Measurements from ENCODE around the gene DNAJB5. TPM values are rescaled to one million over a fixed set of nuclear protein-coding genes. Genes with fewer than 3 reads are reported as not detected.

Gene DNAJB5
- polyA plus RNA-seq, 1 donor from 2014 or later: 99.1 TPM

GRCh38 chr9:35042891-35043545, 53.5 kb downstream of the DNAJB5 start:
- no peak overlapping the region for H3K27ac ChIP-seq (ENCODE audit: low read length)
- H3K4me2 ChIP-seq (ENCODE audit: low read length): no peak overlapping the region
- no peaks in the 10 kb centered on the region for H4K20me1 ChIP-seq (ENCODE audit: insufficient read depth)
- H3K27me3 ChIP-seq (ENCODE audit: insufficient read depth, low read depth, low read length): no peaks in the 10 kb centered on the region
- no peaks in the 10 kb centered on the region for H3F3A ChIP-seq (ENCODE audit: insufficient read depth, low read length, poor library complexity, severe bottlenecking)
- no peak overlapping the region for H3K4me3 ChIP-seq (ENCODE audit: low read length)
- no peak overlapping the region for H2AFZ ChIP-seq (ENCODE audit: low read depth, low read length)
- no peaks in the 10 kb centered on the region for H3K79me2 ChIP-seq (replicated peaks; ENCODE audit: insufficient read depth, low read length)
- no peak overlapping the region for H3K9ac ChIP-seq (ENCODE audit: low read length)
- no peaks in the 10 kb centered on the region for H3K9me3 ChIP-seq (ENCODE audit: low read length)
- no peaks in the 10 kb centered on the region for H3K9me2 ChIP-seq (ENCODE audit: insufficient read depth, low read length)
- no peak for TF ChIP-seq EZH2 (IDR thresholded peaks at IDR 0.05; ENCODE audit: borderline replicate concordance, insufficient read depth, low read length, poor library complexity, severe bottlenecking)
- no peak for TF ChIP-seq SMC3 (conservative IDR thresholded peaks at IDR 0.05; ENCODE audit: poor library complexity)
- no peak for TF ChIP-seq POLR2AphosphoS5 (IDR thresholded peaks at IDR 0.05)
- TF ChIP-seq RAD21 (conservative IDR thresholded peaks at IDR 0.05): no peak
- TF ChIP-seq, protein P1, sequence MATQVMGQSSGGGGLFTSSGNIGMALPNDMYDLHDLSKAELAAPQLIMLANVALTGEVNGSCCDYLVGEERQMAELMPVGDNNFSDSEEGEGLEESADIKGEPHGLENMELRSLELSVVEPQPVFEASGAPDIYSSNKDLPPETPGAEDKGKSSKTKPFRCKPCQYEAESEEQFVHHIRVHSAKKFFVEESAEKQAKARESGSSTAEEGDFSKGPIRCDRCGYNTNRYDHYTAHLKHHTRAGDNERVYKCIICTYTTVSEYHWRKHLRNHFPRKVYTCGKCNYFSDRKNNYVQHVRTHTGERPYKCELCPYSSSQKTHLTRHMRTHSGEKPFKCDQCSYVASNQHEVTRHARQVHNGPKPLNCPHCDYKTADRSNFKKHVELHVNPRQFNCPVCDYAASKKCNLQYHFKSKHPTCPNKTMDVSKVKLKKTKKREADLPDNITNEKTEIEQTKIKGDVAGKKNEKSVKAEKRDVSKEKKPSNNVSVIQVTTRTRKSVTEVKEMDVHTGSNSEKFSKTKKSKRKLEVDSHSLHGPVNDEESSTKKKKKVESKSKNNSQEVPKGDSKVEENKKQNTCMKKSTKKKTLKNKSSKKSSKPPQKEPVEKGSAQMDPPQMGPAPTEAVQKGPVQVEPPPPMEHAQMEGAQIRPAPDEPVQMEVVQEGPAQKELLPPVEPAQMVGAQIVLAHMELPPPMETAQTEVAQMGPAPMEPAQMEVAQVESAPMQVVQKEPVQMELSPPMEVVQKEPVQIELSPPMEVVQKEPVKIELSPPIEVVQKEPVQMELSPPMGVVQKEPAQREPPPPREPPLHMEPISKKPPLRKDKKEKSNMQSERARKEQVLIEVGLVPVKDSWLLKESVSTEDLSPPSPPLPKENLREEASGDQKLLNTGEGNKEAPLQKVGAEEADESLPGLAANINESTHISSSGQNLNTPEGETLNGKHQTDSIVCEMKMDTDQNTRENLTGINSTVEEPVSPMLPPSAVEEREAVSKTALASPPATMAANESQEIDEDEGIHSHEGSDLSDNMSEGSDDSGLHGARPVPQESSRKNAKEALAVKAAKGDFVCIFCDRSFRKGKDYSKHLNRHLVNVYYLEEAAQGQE (IDR thresholded peaks at IDR 0.05; ENCODE audit: borderline replicate concordance): no peak
- TF ChIP-seq, protein P2, sequence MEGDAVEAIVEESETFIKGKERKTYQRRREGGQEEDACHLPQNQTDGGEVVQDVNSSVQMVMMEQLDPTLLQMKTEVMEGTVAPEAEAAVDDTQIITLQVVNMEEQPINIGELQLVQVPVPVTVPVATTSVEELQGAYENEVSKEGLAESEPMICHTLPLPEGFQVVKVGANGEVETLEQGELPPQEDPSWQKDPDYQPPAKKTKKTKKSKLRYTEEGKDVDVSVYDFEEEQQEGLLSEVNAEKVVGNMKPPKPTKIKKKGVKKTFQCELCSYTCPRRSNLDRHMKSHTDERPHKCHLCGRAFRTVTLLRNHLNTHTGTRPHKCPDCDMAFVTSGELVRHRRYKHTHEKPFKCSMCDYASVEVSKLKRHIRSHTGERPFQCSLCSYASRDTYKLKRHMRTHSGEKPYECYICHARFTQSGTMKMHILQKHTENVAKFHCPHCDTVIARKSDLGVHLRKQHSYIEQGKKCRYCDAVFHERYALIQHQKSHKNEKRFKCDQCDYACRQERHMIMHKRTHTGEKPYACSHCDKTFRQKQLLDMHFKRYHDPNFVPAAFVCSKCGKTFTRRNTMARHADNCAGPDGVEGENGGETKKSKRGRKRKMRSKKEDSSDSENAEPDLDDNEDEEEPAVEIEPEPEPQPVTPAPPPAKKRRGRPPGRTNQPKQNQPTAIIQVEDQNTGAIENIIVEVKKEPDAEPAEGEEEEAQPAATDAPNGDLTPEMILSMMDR (IDR thresholded peaks at IDR 0.05; ENCODE audit: poor library complexity, severe bottlenecking): no peak
- H3K36me3 ChIP-seq (ENCODE audit: insufficient read depth, low read length): no peaks in the 10 kb centered on the region

DNA sequence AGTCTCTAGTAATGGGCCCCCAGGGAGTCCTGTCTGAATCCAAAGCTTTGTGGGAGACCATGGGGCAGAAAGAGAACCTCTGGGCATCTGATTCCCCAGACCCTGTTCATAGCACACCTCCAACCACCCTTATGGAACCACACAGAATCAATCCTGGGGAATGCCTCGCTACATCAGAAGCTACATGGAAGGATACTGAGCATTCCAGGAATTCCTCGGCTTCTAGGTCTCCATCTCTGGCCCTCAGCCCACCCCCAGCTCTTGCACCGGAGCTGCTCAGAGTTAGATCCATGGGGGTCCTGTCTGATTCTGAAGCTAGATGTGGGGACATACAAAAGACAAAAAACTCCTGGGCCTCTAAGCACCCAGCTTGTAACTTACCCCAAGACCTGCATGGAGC, 54.5 kb downstream of the DNAJB5 start:
- TF ChIP-seq, protein P1 (IDR thresholded peaks at IDR 0.05; ENCODE audit: borderline replicate concordance): no peak
- TF ChIP-seq EZH2 (IDR thresholded peaks at IDR 0.05; ENCODE audit: borderline replicate concordance, insufficient read depth, low read length, poor library complexity, severe bottlenecking) (no peak), SMC3 (conservative IDR thresholded peaks at IDR 0.05; ENCODE audit: poor library complexity) (no peak), POLR2AphosphoS5 (IDR thresholded peaks at IDR 0.05) (no peak), TAF1 (IDR thresholded peaks at IDR 0.05; ENCODE audit: low read depth) (no peak), EP300 (conservative IDR thresholded peaks at IDR 0.05; ENCODE audit: poor library complexity, severe bottlenecking) (no peak), MXI1 (conservative IDR thresholded peaks at IDR 0.05; ENCODE audit: poor library complexity, severe bottlenecking) (no peak), RAD21 (conservative IDR thresholded peaks at IDR 0.05) (no peak)
- TF ChIP-seq, protein P2 (IDR thresholded peaks at IDR 0.05; ENCODE audit: poor library complexity, severe bottlenecking): no peak
- Histone ChIP-seq H3K4me3 (ENCODE audit: low read length) (no peak overlapping the region), H3K79me2 (replicated peaks; ENCODE audit: insufficient read depth, low read length) (no peaks in the 10 kb centered on the region), H3K27ac (ENCODE audit: low read length) (no peak overlapping the region), H3F3A (ENCODE audit: insufficient read depth, low read length, poor library complexity, severe bottlenecking) (no peaks in the 10 kb centered on the region), H3K9me2 (ENCODE audit: insufficient read depth, low read length) (no peaks in the 10 kb centered on the region), H3K27me3 (ENCODE audit: insufficient read depth, low read depth, low read length) (no peaks in the 10 kb centered on the region), H3K4me2 (ENCODE audit: low read length) (no peak overlapping the region), H3K9me3 (ENCODE audit: low read length) (no peaks in the 10 kb centered on the region), H2AFZ (ENCODE audit: low read depth, low read length) (no peak overlapping the region), H3K9ac (ENCODE audit: low read length) (no peak overlapping the region), H4K20me1 (ENCODE audit: insufficient read depth) (no peaks in the 10 kb centered on the region), H3K36me3 (ENCODE audit: insufficient read depth, low read length) (no peaks in the 10 kb centered on the region)

All from neural cell (in vitro differentiated cells).